Raji (cell line): ENCODE data around the gene KLHDC9.

Experiments
- POLR2A ChIP-seq: IDR thresholded peaks from 2 replicates; pipeline ENCODE4 v1.6.1; 2011; ENCODE audit warnings: low read depth, low read length, control low read depth; ENCODE audit not compliant: insufficient read depth

KLHDC9 gene

DNA sequence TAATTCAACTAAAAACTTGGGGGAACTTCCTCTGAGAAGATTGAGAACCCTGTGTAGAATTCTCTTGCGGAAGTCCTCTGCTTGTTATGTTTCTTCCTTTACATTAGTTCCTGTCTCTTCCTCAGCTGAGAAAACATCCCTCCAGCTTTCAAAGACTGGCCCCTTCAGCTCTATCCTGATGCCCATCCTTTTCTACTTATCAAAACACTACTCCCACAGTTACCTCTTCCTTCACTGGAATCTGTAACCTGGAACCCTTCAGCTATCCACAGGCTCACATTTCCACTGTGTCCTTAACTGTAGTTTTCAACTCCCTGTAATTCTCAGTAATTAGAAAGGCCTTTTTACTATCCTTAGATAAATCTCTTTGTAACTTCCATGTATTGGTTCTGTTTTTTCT, 40.3 kb downstream of the KLHDC9 start:
- no peak for TF ChIP-seq POLR2A

DNA sequence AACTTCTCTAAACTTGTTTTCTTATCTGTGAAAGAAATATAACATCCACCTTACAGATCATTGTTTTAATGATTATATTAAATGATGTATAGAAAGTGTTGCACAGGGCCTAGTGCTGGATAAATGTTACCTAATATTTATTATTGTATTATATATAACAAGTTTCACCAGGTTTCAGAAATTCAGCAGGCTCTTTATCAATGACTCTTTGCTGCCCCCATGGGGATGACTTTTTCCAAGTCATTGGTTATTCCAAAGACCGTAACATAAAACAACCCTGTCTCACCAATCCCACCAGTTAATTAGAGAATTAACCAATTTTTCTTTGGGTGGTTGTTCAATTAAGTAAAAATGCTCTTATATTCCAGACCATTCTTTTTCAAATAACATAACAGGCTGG, 41.6 kb downstream of the KLHDC9 start:
- no peak for TF ChIP-seq POLR2A

DNA sequence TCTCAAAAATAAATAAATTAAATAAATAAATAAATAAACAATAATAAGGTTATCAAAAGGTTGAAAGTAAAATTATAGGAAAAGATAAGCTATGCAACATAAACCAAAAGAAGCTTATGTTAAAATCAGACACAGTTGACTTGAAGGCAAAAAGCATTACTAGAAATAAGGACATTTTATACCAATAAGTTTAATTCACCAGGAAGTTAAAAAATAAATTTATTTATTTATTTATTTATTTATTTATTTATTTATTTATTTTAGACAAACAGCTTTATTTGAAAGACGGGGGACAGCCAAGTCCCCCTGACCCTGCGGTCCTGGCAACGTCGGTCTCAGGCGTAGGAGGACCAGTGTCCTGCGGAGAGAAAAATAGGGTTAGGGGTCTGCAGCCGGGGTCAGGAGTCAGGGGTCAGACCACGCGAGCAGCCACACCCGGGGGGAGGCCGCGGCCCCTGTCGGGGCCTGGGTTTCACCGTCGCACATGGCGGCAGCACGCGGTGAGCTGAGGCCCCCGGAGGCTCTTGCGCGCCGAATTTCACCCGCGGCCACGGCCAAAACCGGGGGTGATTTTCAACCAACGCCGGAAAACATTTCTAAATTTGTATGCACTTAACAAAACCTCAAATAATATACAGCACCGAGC, 42.7 kb downstream of the KLHDC9 start:
- no peak for TF ChIP-seq POLR2A

DNA sequence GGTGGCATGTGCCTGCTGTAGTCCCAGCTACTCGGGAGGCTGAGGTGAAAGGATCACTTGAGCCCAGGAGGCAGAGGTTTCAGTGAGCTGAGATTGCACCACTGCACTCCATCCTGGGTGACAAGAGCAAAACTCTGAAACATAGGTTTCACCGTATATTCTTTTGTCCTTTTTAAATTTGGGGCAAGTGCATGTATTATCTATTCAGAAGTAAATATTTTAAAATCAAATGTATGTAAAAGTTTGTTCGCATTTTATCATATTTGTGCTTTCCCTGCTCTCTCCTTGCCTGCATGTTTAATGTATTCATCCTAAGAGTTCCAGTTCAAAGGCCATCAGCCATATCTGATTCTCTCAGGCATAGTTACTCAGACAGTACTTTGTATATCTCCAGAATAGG, 47.7 kb downstream of the KLHDC9 start:
- no peak for TF ChIP-seq POLR2A
